Upper lobe of left lung (tissue), 4 donors: ENCODE data around the gene LIG3.

ENCODE experiments used
- CTCF ChIP-seq, 6 experiments: fragments of 450-650 bp in 4 of 6; fragments of 200-600 bp in 2 of 6; sonication (generic) in 2 of 6; IDR thresholded peaks; one replicate each; pipeline ENCODE4 v1.5.1; 2016 to 2019; ENCODE audit warnings: antibody characterized with exemption in 6 of 6
- POLR2A ChIP-seq, 4 donors: fragments of 450-650 bp; IDR thresholded peaks; one replicate each; pipeline ENCODE4 v1.5.1; 2016 to 2017; ENCODE audit warnings: antibody characterized with exemption in 4 of 4, mild to moderate bottlenecking in 2 of 4
- POLR2AphosphoS5 ChIP-seq, 2 donors: sonication (generic); formaldehyde crosslinking; IDR thresholded peaks; one replicate each; pipeline ENCODE4 v1.5.1; 2017; ENCODE audit warnings: antibody characterized with exemption in 2 of 2

- no peak for TF ChIP-seq CTCF (IDR thresholded peaks at IDR 0.05)
- no peak for TF ChIP-seq POLR2A (IDR thresholded peaks at IDR 0.05)
- TF ChIP-seq POLR2AphosphoS5 (IDR thresholded peaks at IDR 0.05): no peak
Observed at GRCh38 chr17:34979650-34980352, 511 bp upstream of the LIG3 start.
